ENCODE measurements around the gene DYDC2. TPM values are rescaled to one million over a fixed set of nuclear protein-coding genes. Genes with fewer than 3 reads are reported as not detected.

The DYDC2 gene
- total and polyA plus RNA-seq, 4 experiments from 2014 or later: not detected

DNA sequence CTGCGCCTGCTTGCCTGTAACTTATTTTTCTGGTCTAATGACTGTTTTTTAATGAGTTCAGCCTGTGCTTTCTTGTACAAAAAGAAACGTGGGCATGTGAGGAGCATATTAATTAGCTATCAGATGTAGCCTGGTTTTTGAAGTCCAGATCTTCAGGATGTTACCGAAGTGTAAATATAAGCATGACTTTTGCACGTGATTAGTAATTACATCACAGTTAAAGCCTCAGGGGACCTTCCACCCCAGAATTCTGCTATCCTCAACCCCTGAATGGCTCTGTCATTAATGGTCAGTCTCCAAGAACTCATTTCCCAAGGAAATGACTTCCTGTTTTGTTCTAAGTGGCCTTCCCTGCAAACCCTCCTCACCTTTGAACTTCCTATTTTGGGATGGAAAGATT lies 49.6 kb downstream of the DYDC2 start:
- H3K27me3 Mint-ChIP-seq: peaks cover 2 to 3% of the 10 kb centered on the region in 2 donors
- no peaks in the 10 kb centered on the region for H3K9me3 Mint-ChIP-seq
- H3K27ac ChIP-seq (ENCODE audit: low read depth, low read length): no peak overlapping the region
- H3K27me3 ChIP-seq (ENCODE audit: insufficient read depth, low read length): no peaks in the 10 kb centered on the region
- H3K4me1 ChIP-seq (ENCODE audit: insufficient read depth, low read length): peaks cover 10% of the 10 kb centered on the region
- CTCF ChIA-PET (ENCODE audit: partially characterized antibody): interaction anchor here (1.0 to 2.4 kb wide), 3 partner anchors 28 to 99 kb away, joined by 3 to 14 read pairs (median 6); no protein-coding TSS in a partner anchor
- DNase-seq: no peak
- peaks cover 0 to 2% of the 10 kb centered on the region in 2 donors for H3K36me3 Mint-ChIP-seq
- H3K4me3 Mint-ChIP-seq: no peak overlapping the region
- H3K9me3 ChIP-seq (ENCODE audit: control insufficient read depth in 1 of 2, low read length in 2 of 2): no peaks in the 10 kb centered on the region
- intact Hi-C loops (cut with micrococcal nuclease): no loop called here
- H3K36me3 ChIP-seq (ENCODE audit: insufficient read depth, low read length): no peaks in the 10 kb centered on the region
- peaks cover 1 to 11% (median 8%) of the 10 kb centered on the region in 4 donors for H3K4me1 Mint-ChIP-seq
- H3K4me3 ChIP-seq (ENCODE audit: low read length in 2 of 2): no peak overlapping the region
- H3K27ac Mint-ChIP-seq: peak overlapping the region in 1 of 7 donors; percentile 43
- POLR2A ChIA-PET (ENCODE audit: partially characterized antibody): no interaction called here

DNA sequence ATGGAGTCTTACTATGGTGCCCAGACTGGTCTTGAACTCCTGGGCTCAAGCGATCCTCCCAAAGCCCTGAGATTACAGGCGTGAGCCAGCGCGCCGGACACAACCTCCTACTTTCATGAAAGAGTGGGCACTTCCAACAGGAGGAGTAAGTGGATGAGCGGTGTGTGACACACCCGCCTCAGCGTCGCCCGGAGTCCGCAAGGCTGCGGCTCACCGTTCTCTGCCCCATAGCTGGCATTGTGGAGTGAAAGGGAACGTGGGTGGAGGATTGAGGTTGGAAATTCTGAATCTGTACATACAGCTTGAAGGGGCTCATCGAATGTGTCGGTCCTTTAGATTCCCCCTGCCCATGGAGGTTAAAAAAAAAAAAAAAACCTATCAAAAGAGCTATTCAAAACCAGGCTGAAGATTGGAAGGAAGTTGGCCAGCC lies 51.2 kb downstream of the DYDC2 start:
- Mint-ChIP-seq H3K27me3 (peaks cover 2 to 3% of the 10 kb centered on the region in 2 donors), H3K36me3 (peaks cover 0 to 2% of the 10 kb centered on the region in 2 donors), H3K4me3 (peak overlapping the region; percentile 85 to 95 (median 92)), H3K4me1 (peaks cover 1 to 11% (median 8%) of the 10 kb centered on the region in 4 donors), H3K27ac (peak overlapping the region in 6 of 7 donors; percentile 30 to 88 (median 67)), H3K9me3 (no peaks in the 10 kb centered on the region)
- DNase-seq: peak in 1 of 5 donors; percentile 4
- H3K4me3 ChIP-seq (ENCODE audit: low read length in 2 of 2): peak overlapping the region in 1 of 2 donors; percentile 64
- ChIA-PET POLR2A (ENCODE audit: partially characterized antibody) (interaction anchor here (0.7 to 1.4 kb wide), 8 partner anchors 35 to 129 kb away, joined by 3 to 6 read pairs (median 4); no protein-coding TSS in a partner anchor), CTCF (ENCODE audit: partially characterized antibody) (interaction anchor here (0.8 to 2.4 kb wide), 11 partner anchors 13 to 104 kb away, joined by 3 to 21 read pairs (median 4); no protein-coding TSS in a partner anchor)
- intact Hi-C loops (cut with micrococcal nuclease): no loop called here
- peaks cover 10% of the 10 kb centered on the region for H3K4me1 ChIP-seq (ENCODE audit: insufficient read depth, low read length)
- H3K27me3 ChIP-seq (ENCODE audit: insufficient read depth, low read length): no peaks in the 10 kb centered on the region
- H3K9me3 ChIP-seq (ENCODE audit: control insufficient read depth in 1 of 2, low read length in 2 of 2): no peaks in the 10 kb centered on the region
- H3K27ac ChIP-seq (ENCODE audit: low read depth, low read length): peak overlapping the region; percentile 40
- H3K36me3 ChIP-seq (ENCODE audit: insufficient read depth, low read length): no peaks in the 10 kb centered on the region

- Histone ChIP-seq H3K36me3 (ENCODE audit: insufficient read depth, low read length) (no peaks in the 10 kb centered on the region), H3K4me3 (ENCODE audit: low read length in 2 of 2) (peak within 1 kb of the TSS; percentile 26 to 64), H3K27me3 (ENCODE audit: insufficient read depth, low read length) (no peaks in the 10 kb centered on the region), H3K27ac (ENCODE audit: low read depth, low read length) (peak within 1 kb of the TSS; percentile 40), H3K9me3 (ENCODE audit: control insufficient read depth in 1 of 2, low read length in 2 of 2) (no peaks in the 10 kb centered on the region), H3K4me1 (ENCODE audit: insufficient read depth, low read length) (peaks cover 10% of the 10 kb centered on the region)
- peak; percentile 66 to 72 (median 68) for DNase-seq
- ChIA-PET POLR2A (ENCODE audit: partially characterized antibody) (interaction anchor here (0.6 to 1.4 kb wide), 9 partner anchors 34 to 128 kb away, joined by 3 to 6 read pairs (median 3); no protein-coding TSS in a partner anchor), CTCF (ENCODE audit: partially characterized antibody) (interaction anchor here (0.8 to 2.4 kb wide), 13 partner anchors 13 to 105 kb away, joined by 3 to 21 read pairs (median 4); no protein-coding TSS in a partner anchor)
- Mint-ChIP-seq H3K4me1 (peaks cover 1 to 11% (median 8%) of the 10 kb centered on the region in 4 donors), H3K27me3 (peaks cover 2 to 3% of the 10 kb centered on the region in 2 donors), H3K36me3 (peaks cover 0 to 2% of the 10 kb centered on the region in 2 donors), H3K4me3 (peak within 1 kb of the TSS; percentile 85 to 95 (median 92)), H3K9me3 (no peaks in the 10 kb centered on the region), H3K27ac (peak within 1 kb of the TSS in 6 of 7 donors; percentile 30 to 88 (median 67))
- intact Hi-C loops (cut with micrococcal nuclease): no loop called here
Observed at GRCh38 chr10:80408242-80409101, 51.9 kb downstream of the DYDC2 start, which contains the start of gene PRXL2A. TSS of gene PRXL2A (plus strand) at chr10:80408551. CDS start at chr10:80420468, 11,917 bp downstream.

DNA sequence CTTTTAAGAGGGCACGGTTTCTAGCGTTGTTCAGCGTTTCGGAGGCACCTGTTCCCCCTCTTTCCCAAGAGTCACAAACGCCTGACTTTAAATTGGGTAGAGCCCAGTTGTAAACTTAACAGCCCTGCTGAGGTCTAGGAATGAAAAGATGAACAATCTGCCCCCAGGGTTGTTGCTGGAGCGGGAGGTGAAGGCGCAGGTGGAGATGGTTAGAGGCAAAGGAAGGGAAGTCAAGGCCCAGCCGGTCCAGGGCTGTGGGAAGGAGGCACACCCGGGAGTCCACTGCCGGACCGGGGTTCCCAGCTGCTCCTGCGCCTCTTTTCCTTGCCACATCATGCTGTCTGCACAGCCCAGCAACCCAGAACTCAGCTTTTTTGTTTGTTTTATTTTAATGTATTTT lies 52.5 kb downstream of the DYDC2 start:
- intact Hi-C loops (cut with micrococcal nuclease): no loop called here
- Mint-ChIP-seq H3K9me3 (no peaks in the 10 kb centered on the region), H3K27ac (no peak overlapping the region), H3K27me3 (peaks cover 2 to 3% of the 10 kb centered on the region in 2 donors), H3K4me1 (peaks cover 1 to 11% (median 8%) of the 10 kb centered on the region in 4 donors), H3K4me3 (peak overlapping the region; percentile 70 to 95 (median 76)), H3K36me3 (peaks cover 0 to 2% of the 10 kb centered on the region in 2 donors)
- Histone ChIP-seq H3K27ac (ENCODE audit: low read depth, low read length) (no peak overlapping the region), H3K4me3 (ENCODE audit: low read length in 2 of 2) (peak overlapping the region in 1 of 2 donors; percentile 64), H3K4me1 (ENCODE audit: insufficient read depth, low read length) (peaks cover 10% of the 10 kb centered on the region), H3K9me3 (ENCODE audit: control insufficient read depth in 1 of 2, low read length in 2 of 2) (no peaks in the 10 kb centered on the region), H3K27me3 (ENCODE audit: insufficient read depth, low read length) (no peaks in the 10 kb centered on the region), H3K36me3 (ENCODE audit: insufficient read depth, low read length) (no peaks in the 10 kb centered on the region)
- ChIA-PET CTCF (ENCODE audit: partially characterized antibody) (interaction anchor here (0.9 to 2.1 kb wide), 2 partner anchors 96 to 104 kb away, joined by 3 to 12 read pairs; no protein-coding TSS in a partner anchor), POLR2A (ENCODE audit: partially characterized antibody) (no interaction called here)
- DNase-seq: no peak

DNA sequence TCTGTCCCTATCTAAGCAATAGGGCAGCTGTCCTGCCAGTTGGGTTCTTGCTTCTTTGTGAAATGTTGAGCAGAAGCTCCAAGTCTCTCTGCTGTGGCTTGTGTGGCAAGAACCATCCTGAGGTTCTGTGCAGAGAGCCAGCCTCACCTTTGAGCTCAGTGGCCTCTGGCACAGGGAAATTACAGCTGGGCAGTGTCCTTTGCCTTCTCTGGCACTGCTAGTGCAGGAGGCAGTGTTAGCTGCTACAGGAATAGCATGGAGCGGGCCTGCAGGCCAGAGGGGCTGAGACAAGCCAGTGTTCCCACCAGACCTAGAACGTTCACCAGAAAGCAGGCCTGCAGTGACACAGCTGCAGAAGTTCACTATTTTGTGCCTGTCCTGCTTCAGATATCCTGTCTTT lies 53.5 kb downstream of the DYDC2 start:
- Mint-ChIP-seq H3K36me3 (peaks cover 0 to 2% of the 10 kb centered on the region in 2 donors), H3K27ac (no peak overlapping the region), H3K27me3 (peaks cover 2 to 3% of the 10 kb centered on the region in 2 donors), H3K4me1 (peaks cover 1 to 11% (median 8%) of the 10 kb centered on the region in 4 donors), H3K9me3 (no peaks in the 10 kb centered on the region), H3K4me3 (peak overlapping the region in 6 of 8 donors; percentile 49 to 95 (median 72))
- no peaks in the 10 kb centered on the region for H3K27me3 ChIP-seq (ENCODE audit: insufficient read depth, low read length)
- H3K27ac ChIP-seq (ENCODE audit: low read depth, low read length): no peak overlapping the region
- CTCF ChIA-PET (ENCODE audit: partially characterized antibody): interaction anchor here (2.1 kb wide), 1 partner anchor 95 kb away, joined by 12 read pairs; no protein-coding TSS in a partner anchor
- no peaks in the 10 kb centered on the region for H3K9me3 ChIP-seq (ENCODE audit: control insufficient read depth in 1 of 2, low read length in 2 of 2)
- POLR2A ChIA-PET (ENCODE audit: partially characterized antibody): no interaction called here
- no peaks in the 10 kb centered on the region for H3K36me3 ChIP-seq (ENCODE audit: insufficient read depth, low read length)
- DNase-seq: no peak
- peaks cover 10% of the 10 kb centered on the region for H3K4me1 ChIP-seq (ENCODE audit: insufficient read depth, low read length)
- intact Hi-C loops (cut with micrococcal nuclease): no loop called here
- no peak overlapping the region for H3K4me3 ChIP-seq (ENCODE audit: low read length in 2 of 2)

DNA sequence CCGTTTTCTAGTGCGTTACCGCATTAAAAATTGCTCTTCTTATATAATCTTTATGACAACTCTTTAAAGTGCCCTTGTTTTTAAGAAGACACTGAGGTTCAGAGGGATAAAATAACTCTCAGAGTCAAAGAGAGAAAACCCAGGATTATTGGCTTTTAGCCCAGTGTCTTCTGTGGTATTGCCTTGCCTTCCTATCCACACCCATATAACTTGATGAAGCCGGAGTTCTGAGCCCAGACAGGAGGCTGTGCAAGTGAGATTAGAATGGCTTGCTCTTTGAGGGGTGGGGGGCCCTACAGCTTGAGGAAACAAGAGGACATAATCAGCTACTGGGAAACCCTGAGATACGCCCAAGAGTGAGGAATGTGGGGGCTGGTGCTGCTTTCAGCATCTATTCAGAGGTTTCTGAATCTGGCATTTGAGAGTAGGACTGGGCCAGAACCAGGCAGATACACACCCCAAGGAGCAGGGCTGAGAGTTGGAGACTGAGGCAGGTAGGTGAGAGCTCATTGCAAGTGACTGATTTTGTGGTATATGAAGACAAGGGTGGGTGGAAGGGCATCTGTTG lies 54.1 kb downstream of the DYDC2 start:
- H3K27me3 Mint-ChIP-seq: peaks cover 2 to 3% of the 10 kb centered on the region in 2 donors
- no peak overlapping the region for H3K4me3 ChIP-seq (ENCODE audit: low read length in 2 of 2)
- no peaks in the 10 kb centered on the region for H3K9me3 Mint-ChIP-seq
- H3K4me1 ChIP-seq (ENCODE audit: insufficient read depth, low read length): peaks cover 10% of the 10 kb centered on the region
- H3K27me3 ChIP-seq (ENCODE audit: insufficient read depth, low read length): no peaks in the 10 kb centered on the region
- H3K4me3 Mint-ChIP-seq: no peak overlapping the region
- ChIA-PET POLR2A (ENCODE audit: partially characterized antibody) (no interaction called here), CTCF (ENCODE audit: partially characterized antibody) (interaction anchor here (1.4 to 2.1 kb wide), 2 partner anchors 10 to 94 kb away, joined by 3 to 12 read pairs; no protein-coding TSS in a partner anchor)
- H3K27ac Mint-ChIP-seq: peak overlapping the region in 1 of 7 donors; percentile 5
- H3K9me3 ChIP-seq (ENCODE audit: control insufficient read depth in 1 of 2, low read length in 2 of 2): no peaks in the 10 kb centered on the region
- peaks cover 0 to 2% of the 10 kb centered on the region in 2 donors for H3K36me3 Mint-ChIP-seq
- peaks cover 1 to 11% (median 8%) of the 10 kb centered on the region in 4 donors for H3K4me1 Mint-ChIP-seq
- intact Hi-C loops (cut with micrococcal nuclease): no loop called here
- H3K27ac ChIP-seq (ENCODE audit: low read depth, low read length): no peak overlapping the region
- DNase-seq: no peak
- no peaks in the 10 kb centered on the region for H3K36me3 ChIP-seq (ENCODE audit: insufficient read depth, low read length)
